ENCODE measurements around the gene SETDB2. TPM values are rescaled to one million over a fixed set of nuclear protein-coding genes. Genes with fewer than 3 reads are reported as not detected.

SETDB2 gene, protein sequence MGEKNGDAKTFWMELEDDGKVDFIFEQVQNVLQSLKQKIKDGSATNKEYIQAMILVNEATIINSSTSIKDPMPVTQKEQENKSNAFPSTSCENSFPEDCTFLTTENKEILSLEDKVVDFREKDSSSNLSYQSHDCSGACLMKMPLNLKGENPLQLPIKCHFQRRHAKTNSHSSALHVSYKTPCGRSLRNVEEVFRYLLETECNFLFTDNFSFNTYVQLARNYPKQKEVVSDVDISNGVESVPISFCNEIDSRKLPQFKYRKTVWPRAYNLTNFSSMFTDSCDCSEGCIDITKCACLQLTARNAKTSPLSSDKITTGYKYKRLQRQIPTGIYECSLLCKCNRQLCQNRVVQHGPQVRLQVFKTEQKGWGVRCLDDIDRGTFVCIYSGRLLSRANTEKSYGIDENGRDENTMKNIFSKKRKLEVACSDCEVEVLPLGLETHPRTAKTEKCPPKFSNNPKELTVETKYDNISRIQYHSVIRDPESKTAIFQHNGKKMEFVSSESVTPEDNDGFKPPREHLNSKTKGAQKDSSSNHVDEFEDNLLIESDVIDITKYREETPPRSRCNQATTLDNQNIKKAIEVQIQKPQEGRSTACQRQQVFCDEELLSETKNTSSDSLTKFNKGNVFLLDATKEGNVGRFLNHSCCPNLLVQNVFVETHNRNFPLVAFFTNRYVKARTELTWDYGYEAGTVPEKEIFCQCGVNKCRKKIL
- total RNA-seq (10 to 100 TPM; 30.5 to 31.6 TPM), polyA plus RNA-seq (10 to 100 TPM; 13.3 to 14.7 (median 13.7) TPM), total RNA-seq (42.8 to 115 (median 65.7) reads per million in 6 experiments)

DNA sequence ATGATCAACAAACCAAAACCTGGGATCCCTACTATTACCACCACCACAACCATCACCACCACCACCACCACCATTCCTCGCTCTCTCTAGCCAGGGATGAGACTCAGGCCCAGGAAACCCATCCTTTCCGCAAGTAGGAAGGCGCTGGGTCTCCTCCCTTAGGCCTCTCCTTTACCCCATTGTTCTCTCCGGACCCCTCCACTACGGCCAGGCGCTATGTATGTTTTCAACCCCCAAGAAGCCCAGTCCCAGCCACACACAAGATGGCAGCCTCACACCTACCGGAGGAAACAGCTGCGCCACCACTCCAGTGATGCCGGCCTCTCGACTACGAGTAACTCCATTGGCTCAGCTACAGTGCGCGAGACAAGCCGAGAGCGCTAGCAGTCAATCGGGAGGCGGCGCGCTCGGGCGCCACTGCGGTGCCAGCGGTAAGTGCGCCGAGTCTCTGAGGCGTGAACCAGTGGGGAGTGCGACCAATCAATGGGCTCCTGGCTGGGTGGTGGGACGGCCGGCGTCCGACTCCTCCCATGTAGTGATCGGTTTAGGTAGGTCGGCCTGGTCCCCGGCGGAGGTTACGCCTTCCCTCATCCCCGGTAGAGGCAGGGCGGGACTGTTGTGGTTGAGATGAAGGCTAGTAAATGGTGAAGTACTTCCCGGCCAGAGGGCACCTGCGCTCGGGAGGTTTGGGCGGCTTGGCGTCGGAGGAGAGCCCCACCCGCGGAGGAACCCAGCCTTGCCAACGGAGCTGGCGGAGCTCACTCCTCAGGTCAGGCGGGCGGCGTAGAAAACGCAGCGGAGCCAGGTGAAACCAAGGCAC, at the start of gene SETDB2, which contains the start of gene CAB39L:
Gene SETDB2 (plus strand): TSS at position 571 of the 820 bp plus-strand sequence. CDS start 7,620 bp downstream, outside the sequence.
Gene CAB39L (minus strand): TSS at position 361 of the 820 bp plus-strand sequence. CDS start 61,154 bp downstream, outside the sequence.
- H3K4me1 Mint-ChIP-seq: peaks cover 12 to 74% (median 45%) of the 10 kb centered on the region in 4 donors

DNA sequence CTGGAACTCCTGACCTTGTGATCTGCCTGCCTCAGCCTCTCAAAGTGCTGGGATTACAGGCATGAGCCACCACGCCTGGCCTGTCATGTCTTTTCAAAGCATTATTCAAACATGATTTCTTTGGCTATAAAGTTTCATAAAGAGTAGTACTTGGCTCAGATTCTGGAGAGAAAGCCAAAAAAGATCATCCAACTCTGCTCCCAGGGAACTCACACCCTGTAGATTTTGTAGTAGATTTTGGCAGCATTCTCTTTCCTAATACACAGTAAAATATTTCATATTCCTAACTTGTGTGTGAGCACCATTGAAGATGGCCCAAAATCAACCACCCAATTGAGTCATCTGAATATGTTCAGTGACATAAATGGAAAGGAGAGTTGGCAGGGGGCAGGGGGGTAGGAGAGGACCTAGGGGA, 48.6 kb upstream of the SETDB2 start:
- DNase-seq (no peak), ATAC-seq (no peak)
- H3K4me1 Mint-ChIP-seq: no peaks in the 10 kb centered on the region
- no peak overlapping the region for H3K4me3 Mint-ChIP-seq
- POLR2A ChIA-PET: no interaction called here
- H3K9me3 Mint-ChIP-seq: peaks cover 0 to 13% (median 4%) of the 10 kb centered on the region in 9 donors
- H3K27ac Mint-ChIP-seq: no peak overlapping the region
- H3K36me3 Mint-ChIP-seq: peaks cover 0 to 7% (median 0%) of the 10 kb centered on the region in 3 donors
- H3K27me3 Mint-ChIP-seq: peaks cover 0 to 2% (median 0%) of the 10 kb centered on the region in 5 donors

More for the DNA sequence above, at the start of gene SETDB2, which contains the start of gene CAB39L:
- POLR2A ChIA-PET: interaction anchor here (0.5 to 4.2 kb wide), 24 partner anchors 8 to 1406 kb away, joined by 3 to 82 read pairs (median 4); partner anchors contain the start of genes ARL11, CDADC1, CYSLTR2 and EBPL
- ATAC-seq: peak; percentile 90
- peak; percentile 95 to 100 (median 99) for DNase-seq
- Mint-ChIP-seq H3K27ac (peak within 1 kb of the TSS; percentile 96 to 100 (median 98)), H3K4me3 (peak within 1 kb of the TSS; percentile 88 to 100 (median 98)), H3K9me3 (no peaks in the 10 kb centered on the region), H3K36me3 (peaks cover 0 to 3% (median 0%) of the 10 kb centered on the region in 3 donors), H3K27me3 (no peaks in the 10 kb centered on the region)

DNA sequence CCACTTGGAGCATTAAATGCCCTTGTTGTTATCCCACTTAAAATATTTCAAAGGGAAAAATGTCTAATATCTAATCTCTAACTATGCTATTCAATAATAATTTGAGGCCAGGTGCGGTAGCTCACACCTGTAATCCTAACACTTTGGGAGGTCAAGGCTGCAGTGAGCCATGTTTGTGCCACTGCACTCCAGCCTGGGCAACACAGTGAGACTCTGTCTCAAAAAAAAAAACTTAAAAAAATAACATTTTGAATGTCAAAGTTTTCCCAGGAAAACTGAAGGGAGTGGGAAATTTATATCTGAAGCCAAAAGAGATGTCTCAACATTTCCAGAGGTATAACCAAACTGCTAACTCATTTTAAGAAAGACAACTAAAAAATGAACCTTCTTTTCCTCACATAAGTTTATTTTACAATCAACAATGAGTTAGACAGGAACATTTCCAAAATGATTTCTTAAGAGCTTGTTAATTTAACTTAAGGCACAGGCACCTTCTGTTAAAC, 48.1 kb upstream of the SETDB2 start:
- H3K27me3 Mint-ChIP-seq: peaks cover 0 to 2% (median 0%) of the 10 kb centered on the region in 5 donors
- H3K36me3 Mint-ChIP-seq: peaks cover 0 to 7% (median 0%) of the 10 kb centered on the region in 3 donors
- H3K4me3 Mint-ChIP-seq: no peak overlapping the region
- DNase-seq (no peak), ATAC-seq (no peak)
- peaks cover 0 to 2% (median 0%) of the 10 kb centered on the region in 4 donors for H3K4me1 Mint-ChIP-seq
- no peak overlapping the region for H3K27ac Mint-ChIP-seq
- peaks cover 0 to 11% (median 4%) of the 10 kb centered on the region in 9 donors for H3K9me3 Mint-ChIP-seq
- POLR2A ChIA-PET: no interaction called here

DNA sequence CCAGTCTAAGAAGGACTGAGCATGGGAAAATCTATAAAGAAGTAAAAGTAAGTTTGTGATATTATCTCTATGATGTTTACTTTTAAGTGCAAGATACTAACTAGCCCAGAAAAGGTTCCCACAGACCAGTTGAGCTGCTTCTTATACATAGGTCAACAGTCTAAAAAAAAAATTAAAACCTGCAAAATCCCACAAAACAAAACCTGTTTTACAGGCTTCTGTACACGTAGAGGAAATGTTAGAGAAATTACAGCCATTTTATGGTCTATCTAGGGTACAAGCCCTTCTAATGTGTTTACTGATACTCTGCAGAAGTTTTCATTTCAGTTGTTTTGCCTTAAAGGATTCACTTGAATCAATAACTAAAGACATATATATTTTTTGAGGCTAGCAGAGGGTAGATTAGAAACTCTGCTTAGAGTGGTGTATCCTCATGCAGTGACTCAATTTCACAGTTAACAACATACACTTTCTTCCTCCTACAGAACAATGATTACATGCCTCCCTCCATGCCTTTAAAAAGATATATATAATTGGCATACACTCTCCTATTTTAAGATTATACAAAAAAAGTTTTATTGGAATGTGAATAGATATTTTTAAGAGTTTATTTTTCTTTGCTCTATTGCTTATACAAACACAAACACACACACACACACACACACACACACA, 44.1 kb upstream of the SETDB2 start:
- H3K4me3 Mint-ChIP-seq: no peak overlapping the region
- H3K27me3 Mint-ChIP-seq: peaks cover 0 to 2% (median 0%) of the 10 kb centered on the region in 5 donors
- POLR2A ChIA-PET: no interaction called here
- ATAC-seq (no peak), DNase-seq (no peak)
- H3K36me3 Mint-ChIP-seq: peaks cover 9 to 19% (median 16%) of the 10 kb centered on the region in 3 donors
- peaks cover 5 to 18% (median 16%) of the 10 kb centered on the region in 9 donors for H3K9me3 Mint-ChIP-seq
- peaks cover 0 to 8% (median 2%) of the 10 kb centered on the region in 4 donors for H3K4me1 Mint-ChIP-seq
- H3K27ac Mint-ChIP-seq: no peak overlapping the region

GRCh38 chr13:49400755-49401659, 43.1 kb upstream of the SETDB2 start:
- Mint-ChIP-seq H3K4me1 (peaks cover 0 to 8% (median 2%) of the 10 kb centered on the region in 4 donors), H3K4me3 (peak overlapping the region in 2 of 10 donors; percentile 1 to 11), H3K36me3 (peaks cover 10 to 28% (median 26%) of the 10 kb centered on the region in 3 donors), H3K27ac (no peak overlapping the region), H3K9me3 (peaks cover 9 to 29% (median 26%) of the 10 kb centered on the region in 9 donors), H3K27me3 (peaks cover 0 to 2% (median 0%) of the 10 kb centered on the region in 5 donors)
- no peak for ATAC-seq
- peak in 1 of 10 donors; percentile 1 for DNase-seq
- POLR2A ChIA-PET: no interaction called here

DNA sequence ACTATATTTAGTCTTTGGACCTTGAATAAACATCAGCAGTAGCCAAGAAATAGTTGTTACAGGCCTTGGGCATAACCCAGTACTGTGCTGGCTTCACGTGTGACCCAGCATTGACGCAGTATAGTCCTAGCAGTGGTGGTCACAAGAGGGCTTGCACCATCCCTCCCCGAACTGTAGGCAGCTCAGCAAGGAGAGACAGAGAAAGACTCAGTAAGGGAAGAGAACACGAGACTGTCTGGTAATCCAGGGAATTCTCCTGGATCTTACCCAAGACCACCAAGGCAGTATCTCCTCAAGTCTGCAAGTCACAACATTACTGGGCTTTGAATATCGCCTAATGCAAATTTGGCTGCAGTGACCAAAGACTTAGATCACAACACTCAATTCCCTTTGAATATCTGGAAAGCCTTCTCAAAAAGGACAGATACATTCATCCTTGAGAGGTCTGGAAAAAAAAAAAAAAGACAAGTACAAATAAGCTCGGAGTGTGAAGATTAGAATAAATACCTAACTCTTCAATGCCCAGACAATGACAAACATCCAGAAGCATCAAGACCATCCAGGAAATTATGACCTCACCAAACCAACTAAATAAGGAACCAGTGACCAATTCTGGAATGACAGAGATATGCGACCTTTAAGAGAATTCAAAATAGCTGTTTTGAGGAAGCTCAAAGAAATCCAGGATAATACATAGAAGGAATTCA, 39.9 kb upstream of the SETDB2 start:
- Mint-ChIP-seq H3K27me3 (no peaks in the 10 kb centered on the region), H3K4me3 (no peak overlapping the region), H3K36me3 (peaks cover 10 to 37% (median 31%) of the 10 kb centered on the region in 3 donors), H3K4me1 (peaks cover 0 to 8% (median 2%) of the 10 kb centered on the region in 4 donors), H3K27ac (no peak overlapping the region), H3K9me3 (peaks cover 9 to 36% (median 28%) of the 10 kb centered on the region in 9 donors)
- POLR2A ChIA-PET: no interaction called here
- DNase-seq: no peak
- no peak for ATAC-seq

- DNase-seq: no peak
- no peak overlapping the region for H3K4me3 Mint-ChIP-seq
- peaks cover 9 to 36% (median 28%) of the 10 kb centered on the region in 9 donors for H3K9me3 Mint-ChIP-seq
- POLR2A ChIA-PET: no interaction called here
- no peak overlapping the region for H3K27ac Mint-ChIP-seq
- no peaks in the 10 kb centered on the region for H3K27me3 Mint-ChIP-seq
- peaks cover 10 to 37% (median 31%) of the 10 kb centered on the region in 3 donors for H3K36me3 Mint-ChIP-seq
- peaks cover 0 to 8% (median 2%) of the 10 kb centered on the region in 4 donors for H3K4me1 Mint-ChIP-seq
- no peak for ATAC-seq
Observed at GRCh38 chr13:49404703-49405020, 39.4 kb upstream of the SETDB2 start.

DNA sequence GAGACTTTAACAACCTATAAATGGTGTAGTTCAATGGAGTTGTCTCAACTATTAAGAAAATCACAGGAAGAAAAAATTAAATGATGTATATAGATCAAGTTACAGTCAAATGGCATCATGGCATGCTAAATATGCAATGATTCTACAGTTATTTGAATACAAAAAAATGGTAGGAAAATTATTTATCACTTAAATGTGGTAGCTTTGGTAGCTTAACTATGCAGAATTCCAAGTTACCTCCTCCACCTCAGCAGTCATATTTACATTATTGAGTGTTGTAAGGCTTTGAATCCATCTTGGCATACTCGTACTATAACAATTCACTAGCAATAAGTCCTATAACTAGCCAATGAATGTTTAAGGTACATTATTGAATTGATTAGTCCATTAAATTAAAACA, 37.0 kb upstream of the SETDB2 start:
- no peak for ATAC-seq
- no peaks in the 10 kb centered on the region for H3K4me1 Mint-ChIP-seq
- no peak overlapping the region for H3K4me3 Mint-ChIP-seq
- no peak overlapping the region for H3K27ac Mint-ChIP-seq
- no peaks in the 10 kb centered on the region for H3K27me3 Mint-ChIP-seq
- POLR2A ChIA-PET: no interaction called here
- no peak for DNase-seq
- peaks cover 9 to 36% (median 28%) of the 10 kb centered on the region in 9 donors for H3K9me3 Mint-ChIP-seq
- peaks cover 10 to 37% (median 29%) of the 10 kb centered on the region in 3 donors for H3K36me3 Mint-ChIP-seq

DNA sequence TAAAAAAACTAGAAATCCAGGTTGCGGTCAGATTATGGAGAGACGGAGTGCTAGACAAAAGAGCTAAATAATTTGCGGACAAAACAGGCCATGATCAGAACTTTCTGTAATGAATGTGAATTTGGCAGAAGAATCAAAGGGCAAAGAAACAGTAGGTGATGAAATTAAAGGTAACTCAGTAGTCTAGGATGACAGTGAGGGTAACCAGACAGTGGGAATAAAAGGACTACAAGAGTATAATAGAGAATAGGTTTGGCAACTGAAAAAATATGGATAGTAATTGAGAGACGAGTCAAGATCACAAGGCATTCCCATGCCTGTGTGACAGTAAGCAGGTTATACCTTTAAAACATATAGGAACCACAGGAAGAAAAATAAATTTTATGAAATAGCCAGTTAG, 36.1 kb upstream of the SETDB2 start:
- H3K9me3 Mint-ChIP-seq: peaks cover 9 to 36% (median 28%) of the 10 kb centered on the region in 9 donors
- no peak overlapping the region for H3K4me3 Mint-ChIP-seq
- H3K27me3 Mint-ChIP-seq: no peaks in the 10 kb centered on the region
- H3K36me3 Mint-ChIP-seq: peaks cover 12 to 37% (median 29%) of the 10 kb centered on the region in 3 donors
- ATAC-seq (no peak), DNase-seq (no peak)
- no peaks in the 10 kb centered on the region for H3K4me1 Mint-ChIP-seq
- POLR2A ChIA-PET: no interaction called here
- no peak overlapping the region for H3K27ac Mint-ChIP-seq

GRCh38 chr13:49409008-49409407, 35.1 kb upstream of the SETDB2 start:
- Mint-ChIP-seq H3K27ac (no peak overlapping the region), H3K4me3 (no peak overlapping the region), H3K9me3 (peaks cover 5 to 28% (median 20%) of the 10 kb centered on the region in 9 donors), H3K27me3 (no peaks in the 10 kb centered on the region), H3K36me3 (peaks cover 9 to 30% (median 22%) of the 10 kb centered on the region in 3 donors), H3K4me1 (no peaks in the 10 kb centered on the region)
- no peak for ATAC-seq
- POLR2A ChIA-PET: no interaction called here
- DNase-seq: no peak

Data from naive thymus-derived CD8-positive, alpha-beta T cell (primary cell).